ENCODE results near the gene PTPRJ. TPM values are rescaled to one million over a fixed set of nuclear protein-coding genes. Genes with fewer than 3 reads are reported as not detected.

Gene PTPRJ
- total RNA-seq, 2 donors from 2014 or later, result 33.2 to 83.9 TPM

GRCh38 chr11:47980907-47981621, 705 bp downstream of the PTPRJ start:
- H3K4me3 Mint-ChIP-seq, result peak overlapping the region; percentile 90
- H3K4me1 Mint-ChIP-seq, result peaks cover 24% of the 10 kb centered on the region
- no peaks in the 10 kb centered on the region for H3K9me3 ChIP-seq (ENCODE audit: control insufficient read depth, low read length, poor library complexity, severe bottlenecking)
- ATAC-seq (peak; percentile 28), DNase-seq (peak in 2 of 3 donors; percentile 7 to 24)
- H3K36me3 Mint-ChIP-seq (ENCODE audit: low read depth), result no peaks in the 10 kb centered on the region
- no peaks in the 10 kb centered on the region for H3K27me3 Mint-ChIP-seq
- peak overlapping the region; percentile 79 for H3K27ac Mint-ChIP-seq

- Mint-ChIP-seq H3K4me1 (peaks cover 30% of the 10 kb centered on the region), H3K36me3 (ENCODE audit: low read depth) (no peaks in the 10 kb centered on the region), H3K4me3 (peak overlapping the region; percentile 90), H3K27ac (peak overlapping the region; percentile 79), H3K27me3 (no peaks in the 10 kb centered on the region)
- DNase-seq, result no peak
- no peak for ATAC-seq
- no peaks in the 10 kb centered on the region for H3K9me3 ChIP-seq (ENCODE audit: control insufficient read depth, low read length, poor library complexity, severe bottlenecking)
These were observed 1.5 kb downstream of the PTPRJ start for GRCh38 chr11:47981667-47982404.

GRCh38 chr11:47982616-47983015, 2.3 kb downstream of the PTPRJ start:
- no peak for ATAC-seq
- peaks cover 35% of the 10 kb centered on the region for H3K4me1 Mint-ChIP-seq
- peak overlapping the region; percentile 91 for H3K27ac Mint-ChIP-seq
- no peaks in the 10 kb centered on the region for H3K36me3 Mint-ChIP-seq (ENCODE audit: low read depth)
- H3K9me3 ChIP-seq (ENCODE audit: control insufficient read depth, low read length, poor library complexity, severe bottlenecking), result no peaks in the 10 kb centered on the region
- no peaks in the 10 kb centered on the region for H3K27me3 Mint-ChIP-seq
- no peak for DNase-seq
- H3K4me3 Mint-ChIP-seq, result peak overlapping the region; percentile 80

DNA sequence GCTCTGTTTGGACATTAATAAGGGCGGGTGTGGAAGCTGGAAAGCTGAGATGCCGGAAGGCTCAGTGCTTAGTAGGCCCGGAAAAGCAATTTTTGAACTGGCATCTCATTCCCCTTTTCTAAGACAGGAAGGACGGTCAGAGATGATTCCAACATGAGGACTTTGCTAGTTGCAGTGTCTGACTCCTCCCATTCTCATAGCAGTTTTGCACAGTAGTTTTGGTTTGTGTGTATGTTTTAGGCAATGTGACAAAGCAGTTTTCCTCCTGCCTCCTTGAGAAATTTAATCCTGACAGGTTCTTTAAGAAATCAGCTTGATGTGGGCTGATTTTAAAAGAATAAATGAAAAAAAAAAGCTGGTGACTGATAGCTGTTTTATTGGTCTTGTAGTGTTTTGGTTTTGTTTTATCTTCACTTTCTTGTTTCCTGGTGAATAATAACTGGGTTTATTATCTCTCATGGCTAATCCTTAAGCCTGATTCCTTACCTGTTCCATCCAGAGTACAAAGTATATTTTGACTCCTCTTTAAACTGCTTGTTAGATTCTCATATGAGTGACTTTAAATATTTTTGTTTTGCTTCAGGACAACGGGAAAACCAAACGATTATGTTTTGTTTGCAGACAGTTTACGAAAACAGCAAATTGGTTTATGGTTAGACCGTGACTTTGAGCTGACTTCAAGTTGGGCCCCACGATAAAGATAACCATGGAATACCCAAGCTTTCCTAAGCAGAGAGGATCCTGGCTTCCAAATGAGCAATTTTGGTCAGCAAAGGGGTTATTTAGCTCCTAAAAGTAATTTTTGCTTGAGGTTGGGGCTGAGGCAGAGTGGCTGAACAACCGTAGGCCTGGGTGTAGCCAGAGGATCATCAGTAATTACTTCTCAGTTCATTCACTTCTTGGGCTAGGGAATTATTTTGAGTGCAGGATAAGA, 3.4 kb downstream of the PTPRJ start:
- no peaks in the 10 kb centered on the region for H3K36me3 Mint-ChIP-seq (ENCODE audit: low read depth)
- peak overlapping the region; percentile 91 for H3K27ac Mint-ChIP-seq
- no peaks in the 10 kb centered on the region for H3K27me3 Mint-ChIP-seq
- peak overlapping the region; percentile 80 for H3K4me3 Mint-ChIP-seq
- H3K4me1 Mint-ChIP-seq, result peaks cover 40% of the 10 kb centered on the region
- no peak for ATAC-seq
- no peak for DNase-seq
- H3K9me3 ChIP-seq (ENCODE audit: control insufficient read depth, low read length, poor library complexity, severe bottlenecking), result no peaks in the 10 kb centered on the region

DNA sequence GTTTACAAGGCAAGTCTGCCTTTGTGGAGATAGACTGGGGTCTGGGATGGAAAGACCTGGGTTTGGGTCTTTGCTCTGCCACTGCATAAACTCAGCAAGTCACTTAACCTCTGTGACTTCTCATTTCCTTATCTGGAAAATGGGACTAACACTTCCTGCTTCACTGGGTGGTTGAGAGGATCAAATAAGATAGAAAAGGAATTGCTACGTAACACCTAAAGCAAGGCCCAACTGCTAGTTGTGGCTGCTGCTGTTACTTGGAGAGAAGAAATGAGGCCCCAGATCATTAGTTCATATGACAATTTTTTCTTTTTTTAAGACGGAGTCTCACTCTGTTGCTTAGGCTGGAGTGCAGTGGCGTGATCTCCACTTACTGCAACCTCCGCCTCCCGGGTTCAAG, 5.9 kb downstream of the PTPRJ start:
- Mint-ChIP-seq H3K27ac (no peak overlapping the region), H3K36me3 (ENCODE audit: low read depth) (no peaks in the 10 kb centered on the region), H3K4me3 (no peak overlapping the region), H3K27me3 (no peaks in the 10 kb centered on the region), H3K4me1 (peaks cover 44% of the 10 kb centered on the region)
- H3K9me3 ChIP-seq (ENCODE audit: control insufficient read depth, low read length, poor library complexity, severe bottlenecking), result no peaks in the 10 kb centered on the region
- DNase-seq, result no peak
- no peak for ATAC-seq

- Mint-ChIP-seq H3K27me3 (no peaks in the 10 kb centered on the region), H3K27ac (peak overlapping the region; percentile 49), H3K36me3 (ENCODE audit: low read depth) (no peaks in the 10 kb centered on the region), H3K4me1 (peaks cover 46% of the 10 kb centered on the region), H3K4me3 (no peak overlapping the region)
- no peak for DNase-seq
- H3K9me3 ChIP-seq (ENCODE audit: control insufficient read depth, low read length, poor library complexity, severe bottlenecking), result no peaks in the 10 kb centered on the region
- ATAC-seq, result no peak
These were observed 6.4 kb downstream of the PTPRJ start for GRCh38 chr11:47986742-47987141.

DNA sequence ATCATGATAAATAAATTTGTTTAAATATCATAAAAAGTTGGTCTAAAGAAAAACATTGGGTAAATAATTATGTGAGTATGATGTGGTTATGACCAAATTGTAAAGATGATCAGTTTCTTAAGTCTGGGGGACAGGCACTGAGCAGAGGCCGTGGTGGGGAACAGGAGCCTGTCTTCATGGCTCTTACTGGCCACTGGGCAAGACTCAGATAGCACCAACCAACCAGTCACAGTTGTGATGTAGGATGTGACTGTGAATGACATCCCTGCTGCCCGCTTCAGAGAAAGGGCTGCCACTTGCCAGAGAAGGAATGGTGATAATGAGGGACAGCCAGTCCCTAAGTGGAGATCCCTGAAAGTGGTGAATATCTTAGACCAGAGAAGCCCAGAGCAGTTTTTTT, 7.0 kb downstream of the PTPRJ start:
- DNase-seq (no peak), ATAC-seq (no peak)
- Mint-ChIP-seq H3K36me3 (ENCODE audit: low read depth) (no peaks in the 10 kb centered on the region), H3K4me1 (peaks cover 44% of the 10 kb centered on the region), H3K4me3 (no peak overlapping the region), H3K27ac (peak overlapping the region; percentile 49), H3K27me3 (no peaks in the 10 kb centered on the region)
- H3K9me3 ChIP-seq (ENCODE audit: control insufficient read depth, low read length, poor library complexity, severe bottlenecking), result no peaks in the 10 kb centered on the region

- no peaks in the 10 kb centered on the region for H3K9me3 ChIP-seq (ENCODE audit: control insufficient read depth, low read length, poor library complexity, severe bottlenecking)
- peaks cover 42% of the 10 kb centered on the region for H3K4me1 Mint-ChIP-seq
- H3K36me3 Mint-ChIP-seq (ENCODE audit: low read depth), result no peaks in the 10 kb centered on the region
- no peak overlapping the region for H3K4me3 Mint-ChIP-seq
- ATAC-seq (no peak), DNase-seq (no peak)
- H3K27me3 Mint-ChIP-seq, result no peaks in the 10 kb centered on the region
- H3K27ac Mint-ChIP-seq, result peak overlapping the region; percentile 49
These were observed 7.4 kb downstream of the PTPRJ start for GRCh38 chr11:47987781-47988180.

DNA sequence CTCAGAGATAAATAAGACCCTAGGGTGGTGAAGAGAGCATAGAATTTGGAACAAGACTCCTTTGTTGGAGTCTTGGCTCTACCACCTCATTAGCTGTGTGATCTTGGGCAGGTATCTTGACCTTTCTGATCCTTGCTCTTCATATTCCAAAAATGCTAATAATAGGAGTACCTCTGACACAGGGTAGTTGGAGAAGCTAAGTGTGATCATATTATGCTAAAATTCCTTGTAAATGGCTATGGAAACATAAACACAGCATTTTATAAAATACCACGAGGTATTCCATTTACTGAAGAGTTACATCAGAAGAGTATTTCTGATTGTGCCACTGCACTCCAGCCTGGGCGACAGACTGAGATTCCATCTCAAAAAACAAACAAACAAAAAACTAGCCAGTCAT, 9.4 kb downstream of the PTPRJ start:
- H3K9me3 ChIP-seq (ENCODE audit: control insufficient read depth, low read length, poor library complexity, severe bottlenecking), result no peaks in the 10 kb centered on the region
- Mint-ChIP-seq H3K4me1 (peaks cover 30% of the 10 kb centered on the region), H3K27ac (peak overlapping the region; percentile 89), H3K36me3 (ENCODE audit: low read depth) (no peaks in the 10 kb centered on the region), H3K4me3 (no peak overlapping the region), H3K27me3 (no peaks in the 10 kb centered on the region)
- DNase-seq (no peak), ATAC-seq (no peak)

DNA sequence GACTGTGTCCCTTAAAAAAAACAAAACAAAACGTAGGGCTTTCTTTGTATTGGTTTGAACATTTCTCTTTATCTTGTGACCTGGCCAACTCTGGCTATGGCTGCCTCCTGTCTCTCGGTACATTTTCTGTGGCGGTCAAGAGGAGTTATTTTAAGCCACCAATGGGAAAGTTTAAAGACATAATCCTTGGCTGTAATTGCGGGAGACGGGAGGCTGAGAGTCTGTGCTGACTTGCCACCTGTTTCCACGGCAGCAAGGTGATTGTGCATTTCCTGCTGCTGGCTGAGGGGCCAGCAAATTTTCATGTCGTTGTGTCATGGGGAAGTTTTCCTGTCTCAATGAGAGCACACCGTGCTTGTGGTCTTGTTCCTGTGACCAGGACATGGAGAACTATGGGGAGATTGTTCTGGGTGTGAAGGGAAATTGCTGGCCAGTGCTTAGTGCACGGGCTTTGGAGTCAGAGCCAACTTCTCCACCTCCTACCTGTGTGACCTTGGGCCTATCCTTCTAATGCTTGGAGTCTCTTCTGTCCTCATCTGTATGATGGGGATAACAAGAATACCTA, 11.0 kb downstream of the PTPRJ start:
- peak; percentile 64 for ATAC-seq
- peak overlapping the region; percentile 81 for H3K4me3 Mint-ChIP-seq
- H3K4me1 Mint-ChIP-seq, result peaks cover 27% of the 10 kb centered on the region

GRCh38 chr11:47991894-47992293, 11.5 kb downstream of the PTPRJ start:
- ATAC-seq (no peak), DNase-seq (no peak)
- peaks cover 26% of the 10 kb centered on the region for H3K4me1 Mint-ChIP-seq
- H3K4me3 Mint-ChIP-seq, result peak overlapping the region; percentile 81
- H3K36me3 Mint-ChIP-seq (ENCODE audit: low read depth), result no peaks in the 10 kb centered on the region
- H3K9me3 ChIP-seq (ENCODE audit: control insufficient read depth, low read length, poor library complexity, severe bottlenecking), result no peaks in the 10 kb centered on the region
- peak overlapping the region; percentile 89 for H3K27ac Mint-ChIP-seq
- no peaks in the 10 kb centered on the region for H3K27me3 Mint-ChIP-seq

More for the DNA sequence above, 11.0 kb downstream of the PTPRJ start:
- no peaks in the 10 kb centered on the region for H3K9me3 ChIP-seq (ENCODE audit: control insufficient read depth, low read length, poor library complexity, severe bottlenecking)
- H3K27me3 Mint-ChIP-seq, result no peaks in the 10 kb centered on the region
- no peak for DNase-seq
- H3K27ac Mint-ChIP-seq, result peak overlapping the region; percentile 89
- H3K36me3 Mint-ChIP-seq (ENCODE audit: low read depth), result no peaks in the 10 kb centered on the region

DNA sequence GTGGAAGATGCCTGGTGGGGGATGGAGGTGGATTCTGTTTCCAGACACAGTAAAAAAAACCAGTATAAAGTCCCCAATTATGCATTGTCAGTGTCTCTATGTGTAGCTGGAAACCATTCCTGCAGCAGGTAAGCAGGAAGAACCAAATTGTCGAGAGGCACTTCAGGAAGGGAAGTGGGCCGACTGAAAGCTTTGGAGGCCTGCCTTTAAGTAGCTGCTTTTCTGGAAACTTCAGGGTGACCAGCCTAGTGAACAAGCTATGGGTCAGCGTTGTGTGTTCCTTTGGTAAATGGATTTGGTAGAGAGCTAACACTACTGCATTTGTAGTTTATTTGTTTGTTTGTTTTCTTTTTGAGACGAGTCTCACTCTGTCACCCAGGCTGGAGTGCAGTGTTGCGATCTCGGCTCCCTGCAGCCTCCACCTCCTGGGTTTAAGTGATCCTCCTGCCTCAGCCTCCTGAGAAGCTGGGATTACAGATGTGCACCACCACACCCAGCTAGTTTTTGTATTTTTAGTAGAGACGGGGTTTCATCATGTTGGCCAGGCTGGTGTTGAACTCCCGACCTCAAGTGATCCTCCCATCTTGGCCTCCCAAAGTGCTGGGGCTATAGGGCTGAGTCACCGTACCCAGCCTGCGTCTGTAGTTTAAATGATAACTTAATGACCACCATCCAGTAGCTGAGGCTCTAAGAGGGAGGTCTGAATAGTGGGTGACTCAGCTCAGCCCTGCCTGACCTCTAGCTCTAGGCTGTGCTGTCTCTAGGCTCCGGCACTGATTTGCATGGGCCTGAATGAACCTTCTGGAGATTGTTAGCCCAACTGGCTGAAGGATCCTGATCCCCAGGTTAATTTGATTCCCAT, 12.8 kb downstream of the PTPRJ start:
- no peaks in the 10 kb centered on the region for H3K9me3 ChIP-seq (ENCODE audit: control insufficient read depth, low read length, poor library complexity, severe bottlenecking)
- H3K36me3 Mint-ChIP-seq (ENCODE audit: low read depth), result no peaks in the 10 kb centered on the region
- no peak for DNase-seq
- ATAC-seq, result no peak
- H3K4me3 Mint-ChIP-seq, result no peak overlapping the region
- peaks cover 21% of the 10 kb centered on the region for H3K4me1 Mint-ChIP-seq
- no peak overlapping the region for H3K27ac Mint-ChIP-seq
- no peaks in the 10 kb centered on the region for H3K27me3 Mint-ChIP-seq
